Erythroblast (primary cell): ENCODE results near the gene GRIP1.

Experiments used
- GATA1 ChIP-seq: IDR thresholded peaks from 2 replicates; pipeline ENCODE4 v1.6.1; 2011; ENCODE audit warnings: low read depth, mild to moderate bottlenecking, control low read depth, low read length, moderate library complexity
- POLR2A ChIP-seq: IDR thresholded peaks from 2 replicates; pipeline ENCODE4 v1.6.1; 2011; ENCODE audit warnings: mild to moderate bottlenecking, low read length

GRCh38 chr12:66640691-66641460 lies 38.0 kb downstream of the GRIP1 start:
- TF ChIP-seq POLR2A (no peak), GATA1 (no peak)
